H1 (cell line): ENCODE data around the gene CCDC159. TPM values are rescaled to one million over a fixed set of nuclear protein-coding genes. Genes with fewer than 3 reads are reported as not detected.

ENCODE experiments used
- SIX5 ChIP-seq: IDR thresholded peaks from 2 replicates; pipeline ENCODE4 v1.6.1; 2011; ENCODE audit warnings: mild to moderate bottlenecking, low read depth, low read length
- YY1 ChIP-seq: IDR thresholded peaks from 2 replicates; pipeline ENCODE4 v1.6.1; 2011; ENCODE audit warnings: low read depth, mild to moderate bottlenecking, low read length
- polyA plus RNA-seq, 7 experiments: library from polyadenylated mRNA; depleted of rRNA in 3 of 7; stranded (reverse) in 5 of 7; unstranded in 2 of 7; fragments of >200 nt in 5 of 7; fragments of 200-250 nt in 2 of 7; gene quantifications; 1 replicate in 5 of 7; 2 replicates in 1 of 7; 4 replicates in 1 of 7; pipeline versions ENCODE4 v1.2.1 to v1.2.3, GENCODE V29; 2011 to 2013; ENCODE audit warnings: missing spikeins in 2 of 7, mixed read lengths in 2 of 7
- total RNA-seq: library from RNA; stranded (reverse); fragmentation: NEBNext Ultra II Directional; extraction: Animal tissue kit (Norgen Biotek cat#: 25700); gene quantifications from 2 replicates; pipeline ENCODE4 v1.2.1, GENCODE V29; 2021
- TF ChIP-seq, protein P1 (sequence below): fragments of 300-600 bp; sonication (generic); IDR thresholded peaks from 2 replicates; pipeline ENCODE4 v1.7.1; 2012; ENCODE audit warnings: low read length, moderate library complexity, mild to moderate bottlenecking, inconsistent platforms; ENCODE audit not compliant: insufficient replicate concordance

Gene CCDC159
- total and polyA plus RNA-seq, 2 of the 8 experiments (the other 6 are each of a cell fraction or from before 2014, with no cell fraction given) = 4.0 to 5.4 TPM

DNA sequence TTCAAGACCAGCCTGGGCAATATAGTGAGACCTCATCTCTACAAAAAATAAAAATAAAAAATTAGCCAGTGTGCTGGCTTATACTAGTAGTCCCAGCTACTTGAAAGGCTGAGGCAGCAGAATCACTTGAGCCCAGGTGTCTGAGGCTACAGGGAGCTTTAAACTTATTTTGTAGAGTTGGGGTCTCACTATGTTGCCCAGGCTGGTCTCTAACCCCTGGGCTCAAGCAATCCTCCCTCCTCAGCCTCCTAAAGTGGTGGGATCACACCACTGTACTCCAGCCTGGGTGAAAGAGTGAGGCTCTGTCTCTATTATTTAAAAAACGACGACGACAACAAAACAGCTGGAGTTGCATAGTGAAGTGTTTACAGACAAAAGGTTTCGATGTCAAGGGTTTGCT is 14.8 kb upstream of the CCDC159 start (continued):
- TF ChIP-seq, protein P1, sequence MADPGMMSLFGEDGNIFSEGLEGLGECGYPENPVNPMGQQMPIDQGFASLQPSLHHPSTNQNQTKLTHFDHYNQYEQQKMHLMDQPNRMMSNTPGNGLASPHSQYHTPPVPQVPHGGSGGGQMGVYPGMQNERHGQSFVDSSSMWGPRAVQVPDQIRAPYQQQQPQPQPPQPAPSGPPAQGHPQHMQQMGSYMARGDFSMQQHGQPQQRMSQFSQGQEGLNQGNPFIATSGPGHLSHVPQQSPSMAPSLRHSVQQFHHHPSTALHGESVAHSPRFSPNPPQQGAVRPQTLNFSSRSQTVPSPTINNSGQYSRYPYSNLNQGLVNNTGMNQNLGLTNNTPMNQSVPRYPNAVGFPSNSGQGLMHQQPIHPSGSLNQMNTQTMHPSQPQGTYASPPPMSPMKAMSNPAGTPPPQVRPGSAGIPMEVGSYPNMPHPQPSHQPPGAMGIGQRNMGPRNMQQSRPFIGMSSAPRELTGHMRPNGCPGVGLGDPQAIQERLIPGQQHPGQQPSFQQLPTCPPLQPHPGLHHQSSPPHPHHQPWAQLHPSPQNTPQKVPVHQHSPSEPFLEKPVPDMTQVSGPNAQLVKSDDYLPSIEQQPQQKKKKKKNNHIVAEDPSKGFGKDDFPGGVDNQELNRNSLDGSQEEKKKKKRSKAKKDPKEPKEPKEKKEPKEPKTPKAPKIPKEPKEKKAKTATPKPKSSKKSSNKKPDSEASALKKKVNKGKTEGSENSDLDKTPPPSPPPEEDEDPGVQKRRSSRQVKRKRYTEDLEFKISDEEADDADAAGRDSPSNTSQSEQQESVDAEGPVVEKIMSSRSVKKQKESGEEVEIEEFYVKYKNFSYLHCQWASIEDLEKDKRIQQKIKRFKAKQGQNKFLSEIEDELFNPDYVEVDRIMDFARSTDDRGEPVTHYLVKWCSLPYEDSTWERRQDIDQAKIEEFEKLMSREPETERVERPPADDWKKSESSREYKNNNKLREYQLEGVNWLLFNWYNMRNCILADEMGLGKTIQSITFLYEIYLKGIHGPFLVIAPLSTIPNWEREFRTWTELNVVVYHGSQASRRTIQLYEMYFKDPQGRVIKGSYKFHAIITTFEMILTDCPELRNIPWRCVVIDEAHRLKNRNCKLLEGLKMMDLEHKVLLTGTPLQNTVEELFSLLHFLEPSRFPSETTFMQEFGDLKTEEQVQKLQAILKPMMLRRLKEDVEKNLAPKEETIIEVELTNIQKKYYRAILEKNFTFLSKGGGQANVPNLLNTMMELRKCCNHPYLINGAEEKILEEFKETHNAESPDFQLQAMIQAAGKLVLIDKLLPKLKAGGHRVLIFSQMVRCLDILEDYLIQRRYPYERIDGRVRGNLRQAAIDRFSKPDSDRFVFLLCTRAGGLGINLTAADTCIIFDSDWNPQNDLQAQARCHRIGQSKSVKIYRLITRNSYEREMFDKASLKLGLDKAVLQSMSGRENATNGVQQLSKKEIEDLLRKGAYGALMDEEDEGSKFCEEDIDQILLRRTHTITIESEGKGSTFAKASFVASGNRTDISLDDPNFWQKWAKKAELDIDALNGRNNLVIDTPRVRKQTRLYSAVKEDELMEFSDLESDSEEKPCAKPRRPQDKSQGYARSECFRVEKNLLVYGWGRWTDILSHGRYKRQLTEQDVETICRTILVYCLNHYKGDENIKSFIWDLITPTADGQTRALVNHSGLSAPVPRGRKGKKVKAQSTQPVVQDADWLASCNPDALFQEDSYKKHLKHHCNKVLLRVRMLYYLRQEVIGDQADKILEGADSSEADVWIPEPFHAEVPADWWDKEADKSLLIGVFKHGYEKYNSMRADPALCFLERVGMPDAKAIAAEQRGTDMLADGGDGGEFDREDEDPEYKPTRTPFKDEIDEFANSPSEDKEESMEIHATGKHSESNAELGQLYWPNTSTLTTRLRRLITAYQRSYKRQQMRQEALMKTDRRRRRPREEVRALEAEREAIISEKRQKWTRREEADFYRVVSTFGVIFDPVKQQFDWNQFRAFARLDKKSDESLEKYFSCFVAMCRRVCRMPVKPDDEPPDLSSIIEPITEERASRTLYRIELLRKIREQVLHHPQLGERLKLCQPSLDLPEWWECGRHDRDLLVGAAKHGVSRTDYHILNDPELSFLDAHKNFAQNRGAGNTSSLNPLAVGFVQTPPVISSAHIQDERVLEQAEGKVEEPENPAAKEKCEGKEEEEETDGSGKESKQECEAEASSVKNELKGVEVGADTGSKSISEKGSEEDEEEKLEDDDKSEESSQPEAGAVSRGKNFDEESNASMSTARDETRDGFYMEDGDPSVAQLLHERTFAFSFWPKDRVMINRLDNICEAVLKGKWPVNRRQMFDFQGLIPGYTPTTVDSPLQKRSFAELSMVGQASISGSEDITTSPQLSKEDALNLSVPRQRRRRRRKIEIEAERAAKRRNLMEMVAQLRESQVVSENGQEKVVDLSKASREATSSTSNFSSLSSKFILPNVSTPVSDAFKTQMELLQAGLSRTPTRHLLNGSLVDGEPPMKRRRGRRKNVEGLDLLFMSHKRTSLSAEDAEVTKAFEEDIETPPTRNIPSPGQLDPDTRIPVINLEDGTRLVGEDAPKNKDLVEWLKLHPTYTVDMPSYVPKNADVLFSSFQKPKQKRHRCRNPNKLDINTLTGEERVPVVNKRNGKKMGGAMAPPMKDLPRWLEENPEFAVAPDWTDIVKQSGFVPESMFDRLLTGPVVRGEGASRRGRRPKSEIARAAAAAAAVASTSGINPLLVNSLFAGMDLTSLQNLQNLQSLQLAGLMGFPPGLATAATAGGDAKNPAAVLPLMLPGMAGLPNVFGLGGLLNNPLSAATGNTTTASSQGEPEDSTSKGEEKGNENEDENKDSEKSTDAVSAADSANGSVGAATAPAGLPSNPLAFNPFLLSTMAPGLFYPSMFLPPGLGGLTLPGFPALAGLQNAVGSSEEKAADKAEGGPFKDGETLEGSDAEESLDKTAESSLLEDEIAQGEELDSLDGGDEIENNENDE = no peak
- TF ChIP-seq YY1 (no peak), SIX5 (no peak)
